Measurements from ENCODE around the gene HIRA. TPM values are rescaled to one million over a fixed set of nuclear protein-coding genes. Genes with fewer than 3 reads are reported as not detected.

HIRA gene
- polyA plus RNA-seq, 1 donor from 2014 or later: 38.1 TPM

GRCh38 chr22:19400881-19401280 lies 30.7 kb downstream of the HIRA start:
- Histone ChIP-seq H3K9me2 (ENCODE audit: insufficient read depth, low read length) (no peaks in the 10 kb centered on the region), H3K27me3 (ENCODE audit: insufficient read depth, low read depth, low read length) (no peaks in the 10 kb centered on the region), H3K4me3 (ENCODE audit: low read length) (no peak overlapping the region), H2AFZ (ENCODE audit: low read depth, low read length) (no peak overlapping the region), H3K36me3 (ENCODE audit: insufficient read depth, low read length) (peaks cover 4% of the 10 kb centered on the region), H3K9ac (ENCODE audit: low read length) (no peak overlapping the region), H3K79me2 (replicated peaks; ENCODE audit: insufficient read depth, low read length) (no peaks in the 10 kb centered on the region), H3K4me2 (ENCODE audit: low read length) (no peak overlapping the region), H4K20me1 (ENCODE audit: insufficient read depth) (no peaks in the 10 kb centered on the region), H3K27ac (ENCODE audit: low read length) (no peak overlapping the region), H3F3A (ENCODE audit: insufficient read depth, low read length, poor library complexity, severe bottlenecking) (no peaks in the 10 kb centered on the region), H3K9me3 (ENCODE audit: low read length) (no peaks in the 10 kb centered on the region)
- TF ChIP-seq RAD21 (conservative IDR thresholded peaks at IDR 0.05): no peak
- TF ChIP-seq, protein P1, sequence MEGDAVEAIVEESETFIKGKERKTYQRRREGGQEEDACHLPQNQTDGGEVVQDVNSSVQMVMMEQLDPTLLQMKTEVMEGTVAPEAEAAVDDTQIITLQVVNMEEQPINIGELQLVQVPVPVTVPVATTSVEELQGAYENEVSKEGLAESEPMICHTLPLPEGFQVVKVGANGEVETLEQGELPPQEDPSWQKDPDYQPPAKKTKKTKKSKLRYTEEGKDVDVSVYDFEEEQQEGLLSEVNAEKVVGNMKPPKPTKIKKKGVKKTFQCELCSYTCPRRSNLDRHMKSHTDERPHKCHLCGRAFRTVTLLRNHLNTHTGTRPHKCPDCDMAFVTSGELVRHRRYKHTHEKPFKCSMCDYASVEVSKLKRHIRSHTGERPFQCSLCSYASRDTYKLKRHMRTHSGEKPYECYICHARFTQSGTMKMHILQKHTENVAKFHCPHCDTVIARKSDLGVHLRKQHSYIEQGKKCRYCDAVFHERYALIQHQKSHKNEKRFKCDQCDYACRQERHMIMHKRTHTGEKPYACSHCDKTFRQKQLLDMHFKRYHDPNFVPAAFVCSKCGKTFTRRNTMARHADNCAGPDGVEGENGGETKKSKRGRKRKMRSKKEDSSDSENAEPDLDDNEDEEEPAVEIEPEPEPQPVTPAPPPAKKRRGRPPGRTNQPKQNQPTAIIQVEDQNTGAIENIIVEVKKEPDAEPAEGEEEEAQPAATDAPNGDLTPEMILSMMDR (IDR thresholded peaks at IDR 0.05; ENCODE audit: poor library complexity, severe bottlenecking): no peak
- no peak for TF ChIP-seq POLR2AphosphoS5 (IDR thresholded peaks at IDR 0.05)
- no peak for TF ChIP-seq MXI1 (conservative IDR thresholded peaks at IDR 0.05; ENCODE audit: poor library complexity, severe bottlenecking)
- TF ChIP-seq EP300 (conservative IDR thresholded peaks at IDR 0.05; ENCODE audit: poor library complexity, severe bottlenecking): no peak
- no peak for TF ChIP-seq EZH2 (IDR thresholded peaks at IDR 0.05; ENCODE audit: borderline replicate concordance, insufficient read depth, low read length, poor library complexity, severe bottlenecking)
- no peak for TF ChIP-seq TAF1 (IDR thresholded peaks at IDR 0.05; ENCODE audit: low read depth)
- no peak for TF ChIP-seq REST (IDR thresholded peaks at IDR 0.05; ENCODE audit: borderline replicate concordance)
- TF ChIP-seq SMC3 (conservative IDR thresholded peaks at IDR 0.05; ENCODE audit: poor library complexity): no peak

DNA sequence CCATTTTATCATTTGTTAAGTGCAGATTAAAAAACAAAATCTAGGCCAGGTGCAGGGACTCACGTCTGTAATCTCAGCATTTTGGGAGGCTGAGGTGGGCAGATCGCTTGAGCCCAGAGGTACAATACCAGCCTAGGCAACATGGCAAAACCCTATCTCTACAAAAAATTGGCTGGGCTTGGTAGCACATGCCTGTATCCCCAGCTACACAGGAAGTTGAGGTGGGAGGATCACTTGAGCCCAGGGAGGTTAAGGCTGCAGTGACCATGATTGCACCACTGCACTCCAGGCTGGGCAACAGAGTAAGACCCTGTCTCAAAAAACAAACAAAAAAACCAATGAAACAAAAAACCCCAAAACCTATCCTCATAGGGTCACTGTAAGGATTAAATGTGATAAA lies 32.9 kb downstream of the HIRA start:
- Histone ChIP-seq H3K36me3 (ENCODE audit: insufficient read depth, low read length) (peaks cover 4% of the 10 kb centered on the region), H4K20me1 (ENCODE audit: insufficient read depth) (no peaks in the 10 kb centered on the region), H3K4me2 (ENCODE audit: low read length) (no peak overlapping the region), H3K9me2 (ENCODE audit: insufficient read depth, low read length) (no peaks in the 10 kb centered on the region), H2AFZ (ENCODE audit: low read depth, low read length) (no peak overlapping the region), H3K79me2 (replicated peaks; ENCODE audit: insufficient read depth, low read length) (no peaks in the 10 kb centered on the region), H3K27me3 (ENCODE audit: insufficient read depth, low read depth, low read length) (no peaks in the 10 kb centered on the region), H3K27ac (ENCODE audit: low read length) (no peak overlapping the region), H3K9ac (ENCODE audit: low read length) (no peak overlapping the region), H3K4me3 (ENCODE audit: low read length) (no peak overlapping the region), H3F3A (ENCODE audit: insufficient read depth, low read length, poor library complexity, severe bottlenecking) (no peaks in the 10 kb centered on the region), H3K9me3 (ENCODE audit: low read length) (no peaks in the 10 kb centered on the region)
- no peak for TF ChIP-seq EP300 (conservative IDR thresholded peaks at IDR 0.05; ENCODE audit: poor library complexity, severe bottlenecking)
- TF ChIP-seq POLR2AphosphoS5 (IDR thresholded peaks at IDR 0.05): no peak
- TF ChIP-seq RAD21 (conservative IDR thresholded peaks at IDR 0.05): no peak
- TF ChIP-seq EZH2 (IDR thresholded peaks at IDR 0.05; ENCODE audit: borderline replicate concordance, insufficient read depth, low read length, poor library complexity, severe bottlenecking): no peak
- no peak for TF ChIP-seq TAF1 (IDR thresholded peaks at IDR 0.05; ENCODE audit: low read depth)
- no peak for TF ChIP-seq MXI1 (conservative IDR thresholded peaks at IDR 0.05; ENCODE audit: poor library complexity, severe bottlenecking)
- TF ChIP-seq, protein P1 (IDR thresholded peaks at IDR 0.05; ENCODE audit: poor library complexity, severe bottlenecking): no peak
- no peak for TF ChIP-seq REST (IDR thresholded peaks at IDR 0.05; ENCODE audit: borderline replicate concordance)
- TF ChIP-seq SMC3 (conservative IDR thresholded peaks at IDR 0.05; ENCODE audit: poor library complexity): no peak

Data from neural cell (in vitro differentiated cells).